VCaP (cell line): Measurements from ENCODE around the gene EARS2.

Source experiments
- H3K27ac ChIP-seq: fragments of 450-650 bp; 2 replicates; pipeline ENCODE4 v1.5.1; 2017
- CTCF ChIP-seq: fragments of 450-650 bp; conservative IDR thresholded peaks from 2 replicates; pipeline ENCODE4 v1.5.1; 2017; ENCODE audit warnings: mild to moderate bottlenecking, moderate library complexity

The EARS2 gene

GRCh38 chr16:23556881-23557778 is at the start of gene EARS2, which contains the start of gene UBFD1:
Gene EARS2 (minus strand): TSS chr16:23557350. CDS start chr16:23557343, 7 bp downstream.
Gene UBFD1 (plus strand): TSS chr16:23557727. CDS start chr16:23557743, 16 bp downstream.
- H3K27ac ChIP-seq = peak within 1 kb of the TSS; percentile 77
- peak; percentile 87 for TF ChIP-seq CTCF

GRCh38 chr16:23597003-23597756 is 40.0 kb upstream of the EARS2 start:
- H3K27ac ChIP-seq = no peak overlapping the region
- TF ChIP-seq CTCF = no peak

GRCh38 chr16:23595951-23596720 is 39.0 kb upstream of the EARS2 start, which contains the start of gene NDUFAB1:
Gene NDUFAB1 (minus strand): TSS chr16:23596316. CDS start chr16:23596290, 26 bp downstream.
- H3K27ac ChIP-seq = peak within 1 kb of the TSS; percentile 74
- peak; percentile 95 for TF ChIP-seq CTCF

GRCh38 chr16:23595246-23595950 is 38.2 kb upstream of the EARS2 start:
- TF ChIP-seq CTCF = no peak
- peak overlapping the region; percentile 74 for H3K27ac ChIP-seq

GRCh38 chr16:23594186-23594585 is 37.0 kb upstream of the EARS2 start:
- H3K27ac ChIP-seq = no peak overlapping the region
- TF ChIP-seq CTCF = no peak

- no peak for TF ChIP-seq CTCF
- no peak overlapping the region for H3K27ac ChIP-seq
Observed at GRCh38 chr16:23590181-23590580, 33.0 kb upstream of the EARS2 start.
